ENCODE measurements around the gene ABCC4. TPM values are rescaled to one million over a fixed set of nuclear protein-coding genes. Genes with fewer than 3 reads are reported as not detected.

ABCC4 gene
- total and polyA plus RNA-seq, 10 donors = 1.4 to 21.0 (median 13.3) TPM

DNA sequence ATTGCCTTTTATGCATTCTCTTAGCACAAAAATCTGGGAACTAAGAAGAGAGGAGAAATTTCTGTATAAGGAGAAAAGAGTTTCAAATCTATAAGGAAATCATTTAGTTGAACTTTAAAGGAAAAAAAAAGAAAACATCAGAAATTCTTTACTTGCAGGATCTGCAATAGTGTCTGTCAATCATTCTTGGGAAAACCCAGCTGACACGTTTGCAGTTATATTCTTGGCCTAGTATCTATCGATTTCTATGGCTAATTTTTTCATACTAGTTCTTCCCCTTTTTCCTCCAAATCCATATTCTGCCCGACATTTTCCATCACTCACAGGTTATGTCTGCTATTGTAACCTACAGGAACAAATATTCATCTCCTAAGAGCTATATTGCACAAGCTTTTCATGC lies 160.7 kb downstream of the ABCC4 start:
- peaks cover 0 to 25% (median 3%) of the 10 kb centered on the region in 6 donors for H3K36me3 ChIP-seq
- H3K27ac ChIP-seq = no peak overlapping the region
- intact Hi-C loops (cut with DNase I; ENCODE audit: low total_unique reads) = no loop called here
- TF ChIP-seq CTCF (IDR thresholded peaks at IDR 0.05 in 8 of 11, conservative IDR thresholded peaks at IDR 0.05 in 3 of 11) = no peak
- no peak for TF ChIP-seq POLR2AphosphoS5 (IDR thresholded peaks at IDR 0.05)
- TF ChIP-seq POLR2A (IDR thresholded peaks at IDR 0.05) = no peak
- H3K27me3 ChIP-seq (replicated peaks in 1 of 7) = no peaks in the 10 kb centered on the region
- peaks cover 0 to under 1% (median 0%) of the 10 kb centered on the region in 8 donors for H3K9me3 ChIP-seq
- DNase-seq = no peak
- no peaks in the 10 kb centered on the region for H3K4me1 ChIP-seq
- H3K4me3 ChIP-seq = no peak overlapping the region
- WGBS, 5 donors = 88 to 97% (median 93%) methylated on average over 3 of the region's 3 CpGs

GRCh38 chr13:95138876-95139585 lies 162.2 kb downstream of the ABCC4 start:
- Histone ChIP-seq H3K9me3 (no peaks in the 10 kb centered on the region), H3K4me3 (no peak overlapping the region), H3K27ac (no peak overlapping the region), H3K4me1 (no peaks in the 10 kb centered on the region), H3K36me3 (peaks cover 0 to 25% (median 3%) of the 10 kb centered on the region in 6 donors), H3K27me3 (replicated peaks in 1 of 7) (no peaks in the 10 kb centered on the region)
- intact Hi-C loops (cut with DNase I; ENCODE audit: low total_unique reads) = no loop called here
- WGBS, 5 donors = 92 to 97% (median 95%) methylated on average over 11 of the region's 11 CpGs
- no peak for TF ChIP-seq POLR2A (IDR thresholded peaks at IDR 0.05)
- no peak for TF ChIP-seq POLR2AphosphoS5 (IDR thresholded peaks at IDR 0.05)
- TF ChIP-seq CTCF (IDR thresholded peaks at IDR 0.05 in 8 of 11, conservative IDR thresholded peaks at IDR 0.05 in 3 of 11) = no peak
- DNase-seq = no peak

GRCh38 chr13:95137096-95137495 lies 164.2 kb downstream of the ABCC4 start:
- no peaks in the 10 kb centered on the region for H3K4me1 ChIP-seq
- H3K4me3 ChIP-seq = no peak overlapping the region
- H3K27me3 ChIP-seq (replicated peaks in 1 of 7) = no peaks in the 10 kb centered on the region
- TF ChIP-seq CTCF (IDR thresholded peaks at IDR 0.05 in 8 of 11, conservative IDR thresholded peaks at IDR 0.05 in 3 of 11) (no peak), POLR2A (IDR thresholded peaks at IDR 0.05) (no peak), POLR2AphosphoS5 (IDR thresholded peaks at IDR 0.05) (no peak)
- H3K9me3 ChIP-seq = no peaks in the 10 kb centered on the region
- DNase-seq = no peak
- WGBS, 5 donors = 60 to 74% (median 69%) methylated on average over 3 of the region's 3 CpGs
- intact Hi-C loops (cut with DNase I; ENCODE audit: low total_unique reads) = no loop called here
- no peak overlapping the region for H3K27ac ChIP-seq
- H3K36me3 ChIP-seq = peaks cover 0 to 22% (median 3%) of the 10 kb centered on the region in 6 donors

DNA sequence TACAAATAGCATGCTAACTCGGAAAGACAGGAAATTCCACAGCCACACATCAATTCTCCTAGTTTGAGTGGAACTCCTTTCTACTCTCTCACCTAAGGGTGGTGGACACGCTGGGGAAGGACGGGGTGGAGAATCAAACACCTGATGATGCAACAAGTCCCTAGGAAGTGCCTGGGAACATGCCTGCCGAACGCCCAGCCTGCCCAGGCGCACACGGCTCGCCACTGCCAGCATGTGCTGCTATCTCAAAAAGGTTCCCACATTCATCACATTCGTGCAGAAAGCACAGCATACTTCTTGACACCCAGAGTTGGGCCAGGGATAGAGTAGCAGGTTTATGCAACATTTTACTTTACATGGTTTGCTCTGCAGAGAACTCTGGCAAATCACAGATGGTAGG lies 164.6 kb downstream of the ABCC4 start:
- 84 to 96% (median 91%) methylated on average over 6 to 9 of the region's 9 CpGs for WGBS, 5 donors
- TF ChIP-seq POLR2AphosphoS5 (IDR thresholded peaks at IDR 0.05) = no peak
- no peak for TF ChIP-seq CTCF (IDR thresholded peaks at IDR 0.05 in 8 of 11, conservative IDR thresholded peaks at IDR 0.05 in 3 of 11)
- TF ChIP-seq POLR2A (IDR thresholded peaks at IDR 0.05) = no peak
- no peaks in the 10 kb centered on the region for H3K27me3 ChIP-seq (replicated peaks in 1 of 7)
- no peak overlapping the region for H3K27ac ChIP-seq
- no peaks in the 10 kb centered on the region for H3K4me1 ChIP-seq
- H3K9me3 ChIP-seq = no peaks in the 10 kb centered on the region
- no peak overlapping the region for H3K4me3 ChIP-seq
- DNase-seq = no peak
- intact Hi-C loops (cut with DNase I; ENCODE audit: low total_unique reads) = no loop called here
- H3K36me3 ChIP-seq = peaks cover 0 to 17% (median 3%) of the 10 kb centered on the region in 6 donors

Data from spleen (tissue), 11 donors.